Panc1 (cell line): ENCODE results near the gene RNASET2. TPM values are rescaled to one million over a fixed set of nuclear protein-coding genes. Genes with fewer than 3 reads are reported as not detected.

Experiments used
- ATAC-seq: fragments of 200-7000 bp; cut with Tn5 transposase; 2 replicates; pipeline ENCODE4 v1.9.1; 2020; ENCODE audit warnings: mild to moderate bottlenecking, moderate library complexity
- BruUV-seq: library from RNA; stranded (reverse); fragments of 400-500 nt; replicated peaks from 2 replicates; lab custom pipeline; 2021; lab: Mats Ljungman, UMichigan
- CTCF ChIA-PET: fragments of 300-600 bp; sonication (Branson Sonifier 250); formaldehyde crosslinking; loops from one replicate; lab custom pipeline; 2022; ENCODE audit warnings: antibody characterized with exemption; lab: Charles Lee
- POLR2A ChIA-PET: fragments of 300-600 bp; sonication (Branson Sonifier 250); formaldehyde crosslinking; loops from one replicate; lab custom pipeline; 2022; ENCODE audit warnings: antibody characterized with exemption; lab: Charles Lee
- DNase-seq: peaks from one replicate; pipeline ENCODE4 v3.0.0-alpha.2; 2010; ENCODE audit warnings: low read depth, low spot score
- H3K27ac ChIP-seq: 2 replicates; pipeline ENCODE4 v1.5.1; 2011; ENCODE audit warnings: mild to moderate bottlenecking, low read length, inconsistent platforms
- H3K27me3 ChIP-seq: fragments of 200-500 bp; sonication (Bioruptor generic); 2 replicates; pipeline ENCODE4 v1.6.0; 2014; ENCODE audit warnings: low read length, inconsistent platforms; ENCODE audit not compliant: control insufficient read depth, insufficient read depth
- H3K36me3 ChIP-seq: fragments of 200-500 bp; sonication (Bioruptor generic); 2 replicates; pipeline ENCODE4 v1.5.1; 2014; ENCODE audit warnings: inconsistent platforms, mild to moderate bottlenecking, low read length, moderate library complexity; ENCODE audit not compliant: control insufficient read depth, insufficient read depth
- H3K4me1 ChIP-seq: 2 replicates; pipeline ENCODE4 v1.5.1; 2011; ENCODE audit warnings: inconsistent platforms, mild to moderate bottlenecking, low read length, moderate library complexity; ENCODE audit not compliant: control insufficient read depth, insufficient read depth
- H3K4me3 ChIP-seq, 2 experiments: 2 replicates each; pipeline ENCODE4 v1.5.1; 2011 to 2012; ENCODE audit warnings: low read depth in 2 of 2, low read length in 2 of 2, mild to moderate bottlenecking in 2 of 2, inconsistent platforms in 1 of 2, moderate library complexity in 1 of 2
- H3K9me3 ChIP-seq: fragments of 200-500 bp; sonication (Bioruptor generic); 2 replicates; pipeline ENCODE4 v1.5.1; 2014; ENCODE audit warnings: low read depth, mild to moderate bottlenecking, inconsistent platforms, low read length, moderate library complexity; ENCODE audit not compliant: control insufficient read depth, insufficient read depth
- CTCF ChIP-seq: fragments of 450-650 bp; IDR thresholded peaks from 2 replicates; pipeline ENCODE4 v1.5.1; 2017; ENCODE audit warnings: mild to moderate bottlenecking
- POLR2AphosphoS5 ChIP-seq: IDR thresholded peaks from 2 replicates; pipeline ENCODE4 v1.6.1; 2012; ENCODE audit warnings: mild to moderate bottlenecking, low read depth, low read length, moderate library complexity
- SIN3A ChIP-seq: IDR thresholded peaks from 2 replicates; pipeline ENCODE4 v1.6.1; 2012; ENCODE audit warnings: low read depth, mild to moderate bottlenecking, low read length, moderate library complexity, borderline replicate concordance; ENCODE audit not compliant: insufficient read depth
- TCF7L2 ChIP-seq: IDR thresholded peaks from 2 replicates; pipeline ENCODE4 v1.6.1; 2011; ENCODE audit warnings: mild to moderate bottlenecking, low read depth, low read length, inconsistent platforms
- in situ Hi-C: cut with HindIII; loops from 2 replicates; pipeline ENCODE4 v1.10.0; 2016; ENCODE audit warnings: low sequenced_read_pairs, low pct_unique_long_range_greater_than_20kb
- intact Hi-C: fragments of 100-400 bp; cut with micrococcal nuclease; formaldehyde crosslinking; loops from one replicate; pipeline ENCODE4 v1.10.0; 2022; ENCODE audit not compliant: unreplicated experiment
- total RNA-seq: library from RNA; stranded (reverse); gene quantifications from one replicate; pipeline ENCODE4 v1.2.1, GENCODE V29; 2021; ENCODE audit not compliant: unreplicated experiment
- TF ChIP-seq, protein P1 (sequence below), 2 experiments: IDR thresholded peaks; 2 replicates each; pipeline ENCODE4 v1.6.1; 2011 to 2012; ENCODE audit warnings: low read depth in 2 of 2, control low read depth in 1 of 2, low read length in 1 of 2, mild to moderate bottlenecking in 1 of 2, moderate library complexity in 1 of 2; ENCODE audit not compliant: insufficient read depth in 1 of 2

RNASET2 gene
- total RNA-seq, 1 experiment from 2014 or later: 9.7 TPM

- intact Hi-C loops (no loop called here), in situ Hi-C loops (no loop called here)
- ChIA-PET POLR2A (no interaction called here), CTCF (no interaction called here)
- Histone ChIP-seq H3K9me3 (no peaks in the 10 kb centered on the region), H3K4me3 (no peak overlapping the region), H3K4me1 (peaks cover 7% of the 10 kb centered on the region), H3K27ac (no peak overlapping the region), H3K36me3 (no peaks in the 10 kb centered on the region), H3K27me3 (no peaks in the 10 kb centered on the region)
- ATAC-seq (no peak), DNase-seq (no peak)
- no peak for TF ChIP-seq CTCF
- no peak for TF ChIP-seq POLR2AphosphoS5
- TF ChIP-seq TCF7L2: no peak
- TF ChIP-seq, protein P1, sequence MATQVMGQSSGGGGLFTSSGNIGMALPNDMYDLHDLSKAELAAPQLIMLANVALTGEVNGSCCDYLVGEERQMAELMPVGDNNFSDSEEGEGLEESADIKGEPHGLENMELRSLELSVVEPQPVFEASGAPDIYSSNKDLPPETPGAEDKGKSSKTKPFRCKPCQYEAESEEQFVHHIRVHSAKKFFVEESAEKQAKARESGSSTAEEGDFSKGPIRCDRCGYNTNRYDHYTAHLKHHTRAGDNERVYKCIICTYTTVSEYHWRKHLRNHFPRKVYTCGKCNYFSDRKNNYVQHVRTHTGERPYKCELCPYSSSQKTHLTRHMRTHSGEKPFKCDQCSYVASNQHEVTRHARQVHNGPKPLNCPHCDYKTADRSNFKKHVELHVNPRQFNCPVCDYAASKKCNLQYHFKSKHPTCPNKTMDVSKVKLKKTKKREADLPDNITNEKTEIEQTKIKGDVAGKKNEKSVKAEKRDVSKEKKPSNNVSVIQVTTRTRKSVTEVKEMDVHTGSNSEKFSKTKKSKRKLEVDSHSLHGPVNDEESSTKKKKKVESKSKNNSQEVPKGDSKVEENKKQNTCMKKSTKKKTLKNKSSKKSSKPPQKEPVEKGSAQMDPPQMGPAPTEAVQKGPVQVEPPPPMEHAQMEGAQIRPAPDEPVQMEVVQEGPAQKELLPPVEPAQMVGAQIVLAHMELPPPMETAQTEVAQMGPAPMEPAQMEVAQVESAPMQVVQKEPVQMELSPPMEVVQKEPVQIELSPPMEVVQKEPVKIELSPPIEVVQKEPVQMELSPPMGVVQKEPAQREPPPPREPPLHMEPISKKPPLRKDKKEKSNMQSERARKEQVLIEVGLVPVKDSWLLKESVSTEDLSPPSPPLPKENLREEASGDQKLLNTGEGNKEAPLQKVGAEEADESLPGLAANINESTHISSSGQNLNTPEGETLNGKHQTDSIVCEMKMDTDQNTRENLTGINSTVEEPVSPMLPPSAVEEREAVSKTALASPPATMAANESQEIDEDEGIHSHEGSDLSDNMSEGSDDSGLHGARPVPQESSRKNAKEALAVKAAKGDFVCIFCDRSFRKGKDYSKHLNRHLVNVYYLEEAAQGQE (IDR thresholded peaks at IDR 0.05; ENCODE audit: insufficient read depth in 1 of 2, low read depth in 2 of 2, low read length in 1 of 2): no peak
- no peak for TF ChIP-seq SIN3A
- no TSS peak for BruUV-seq
Measured at GRCh38 chr6:166960609-166960978, 4.2 kb upstream of the RNASET2 start.

DNA sequence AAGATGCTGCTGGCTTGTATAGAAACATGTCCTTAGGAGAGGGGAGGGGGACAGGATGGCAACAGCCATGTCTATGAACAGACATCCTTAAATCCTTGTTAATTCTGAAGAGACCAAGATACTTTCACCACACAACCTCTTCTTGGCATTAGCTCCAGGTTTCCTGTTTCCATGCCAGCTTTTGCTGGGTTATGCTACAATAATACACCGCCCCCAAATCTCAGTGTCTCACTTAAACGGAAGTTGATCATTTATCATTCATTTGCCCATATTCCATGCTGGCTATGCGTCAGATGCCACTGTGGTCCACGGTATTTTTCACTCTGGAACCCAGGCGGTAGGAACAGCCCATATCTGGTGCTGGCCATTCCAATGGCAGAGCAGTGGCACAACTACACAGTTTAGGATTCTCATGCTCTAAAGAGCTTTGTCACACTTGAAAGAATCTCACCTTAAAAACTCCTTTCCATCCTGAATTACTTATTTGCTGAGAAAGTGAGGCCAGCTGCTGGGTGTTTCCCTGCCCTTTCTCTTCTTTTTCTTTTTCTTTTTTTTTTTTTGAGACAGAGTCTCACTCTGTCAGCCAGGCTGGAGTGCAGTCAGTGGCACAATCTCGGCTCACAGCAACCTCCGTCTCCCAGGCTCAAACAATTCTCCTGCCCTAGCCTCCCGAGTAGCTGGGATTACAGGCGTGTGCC, 3.7 kb upstream of the RNASET2 start:
- DNase-seq (no peak), ATAC-seq (no peak)
- CTCF ChIA-PET: no interaction called here
- TF ChIP-seq CTCF: no peak
- TF ChIP-seq, protein P1 (IDR thresholded peaks at IDR 0.05; ENCODE audit: insufficient read depth in 1 of 2, low read depth in 2 of 2, low read length in 1 of 2): no peak
- no peak for TF ChIP-seq SIN3A
- no peak for TF ChIP-seq TCF7L2
- no peak for TF ChIP-seq POLR2AphosphoS5
- Histone ChIP-seq H3K4me3 (no peak overlapping the region), H3K27ac (no peak overlapping the region), H3K9me3 (no peaks in the 10 kb centered on the region), H3K4me1 (peaks cover 7% of the 10 kb centered on the region), H3K27me3 (no peaks in the 10 kb centered on the region), H3K36me3 (no peaks in the 10 kb centered on the region)
- intact Hi-C loops (no loop called here), in situ Hi-C loops (no loop called here)
- POLR2A ChIA-PET: no interaction called here
- no TSS peak for BruUV-seq
